ENCODE data around the gene OR10H1. TPM values are rescaled to one million over a fixed set of nuclear protein-coding genes. Genes with fewer than 3 reads are reported as not detected.
"Not testable (repeated sequence)": the region's sequence is repeated elsewhere in the genome, so short reads cannot be mapped to it uniquely, and the experiment has no call there.

The OR10H1 gene
- total RNA-seq, 1 donor from 2014 or later, result not detected

DNA sequence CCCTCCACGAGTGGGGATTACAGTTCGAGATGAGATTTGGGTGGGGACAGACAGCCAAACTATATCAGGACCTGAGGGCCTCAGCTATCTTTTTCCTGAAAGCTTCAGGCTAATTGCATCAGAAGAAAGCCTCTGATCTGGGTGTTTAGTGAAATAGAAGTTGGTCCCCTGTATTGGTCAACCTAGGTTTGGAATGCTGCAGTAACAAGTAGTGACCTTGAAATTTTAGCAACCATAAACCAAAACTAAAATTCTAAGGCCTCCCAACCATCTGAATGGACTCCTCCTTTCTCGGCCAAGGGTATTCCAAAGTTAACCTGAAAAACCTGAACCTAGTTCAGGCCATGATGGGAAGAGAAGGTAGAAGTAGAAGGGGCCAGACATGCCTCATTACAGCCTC, 34.9 kb upstream of the OR10H1 start:
- H3K9me3 Mint-ChIP-seq (ENCODE audit: unreplicated experiment), result peaks cover 22% of the 10 kb centered on the region

DNA sequence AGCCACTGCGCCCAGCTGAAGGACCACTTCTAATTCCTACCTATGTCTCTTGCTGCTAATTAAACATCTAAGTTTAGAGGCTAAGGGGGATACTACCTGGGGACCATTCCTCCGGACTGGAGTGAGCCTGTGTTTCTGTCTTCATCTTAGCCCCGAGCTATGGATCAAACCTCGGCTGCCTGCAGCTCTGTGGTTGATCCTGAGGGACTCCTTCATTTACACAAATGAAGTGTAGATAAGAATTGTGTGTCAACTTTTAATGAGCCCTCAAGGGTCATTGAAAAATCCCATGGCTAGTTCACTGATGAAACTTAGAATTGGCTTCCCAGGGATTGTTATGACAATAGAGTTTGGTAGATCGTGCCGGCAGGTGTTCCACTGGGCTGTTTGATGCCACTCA, 31.5 kb upstream of the OR10H1 start:
- H3K36me3 Mint-ChIP-seq (ENCODE audit: low read depth, unreplicated experiment), result no peaks in the 10 kb centered on the region
- no peaks in the 10 kb centered on the region for H3K4me1 Mint-ChIP-seq (ENCODE audit: low read depth, unreplicated experiment)
- H3K36me3 ChIP-seq (ENCODE audit: insufficient read depth, low read length), result no peaks in the 10 kb centered on the region
- no peak overlapping the region for H3K9ac ChIP-seq (ENCODE audit: low read length)
- no peaks in the 10 kb centered on the region for H3K9me3 ChIP-seq (ENCODE audit: insufficient read depth, low read depth, low read length)
- H3K27me3 ChIP-seq (ENCODE audit: insufficient read depth, low read length), result no peaks in the 10 kb centered on the region
- no peak overlapping the region for H3K4me2 ChIP-seq (ENCODE audit: low read length)
- DNase-seq (ENCODE audit: low read depth) (no peak), FAIRE-seq (no peak)
- no peaks in the 10 kb centered on the region for H3K79me2 ChIP-seq (ENCODE audit: insufficient read depth, low read length)
- no peak overlapping the region for H3K27ac ChIP-seq (ENCODE audit: low read depth, low read length)
- H4K20me1 ChIP-seq (ENCODE audit: insufficient read depth, low read length), result no peaks in the 10 kb centered on the region
- peaks cover 19% of the 10 kb centered on the region for H3K9me3 Mint-ChIP-seq (ENCODE audit: unreplicated experiment)
- H3K4me1 ChIP-seq (ENCODE audit: insufficient read depth, low read length), result no peaks in the 10 kb centered on the region
- H3K27ac Mint-ChIP-seq (ENCODE audit: unreplicated experiment), result no peak overlapping the region
- no peak overlapping the region for H3K4me3 ChIP-seq (ENCODE audit: insufficient read depth, low read depth, low read length)
- H3K4me3 Mint-ChIP-seq (ENCODE audit: unreplicated experiment), result no peak overlapping the region
- TF ChIP-seq, protein P1, sequence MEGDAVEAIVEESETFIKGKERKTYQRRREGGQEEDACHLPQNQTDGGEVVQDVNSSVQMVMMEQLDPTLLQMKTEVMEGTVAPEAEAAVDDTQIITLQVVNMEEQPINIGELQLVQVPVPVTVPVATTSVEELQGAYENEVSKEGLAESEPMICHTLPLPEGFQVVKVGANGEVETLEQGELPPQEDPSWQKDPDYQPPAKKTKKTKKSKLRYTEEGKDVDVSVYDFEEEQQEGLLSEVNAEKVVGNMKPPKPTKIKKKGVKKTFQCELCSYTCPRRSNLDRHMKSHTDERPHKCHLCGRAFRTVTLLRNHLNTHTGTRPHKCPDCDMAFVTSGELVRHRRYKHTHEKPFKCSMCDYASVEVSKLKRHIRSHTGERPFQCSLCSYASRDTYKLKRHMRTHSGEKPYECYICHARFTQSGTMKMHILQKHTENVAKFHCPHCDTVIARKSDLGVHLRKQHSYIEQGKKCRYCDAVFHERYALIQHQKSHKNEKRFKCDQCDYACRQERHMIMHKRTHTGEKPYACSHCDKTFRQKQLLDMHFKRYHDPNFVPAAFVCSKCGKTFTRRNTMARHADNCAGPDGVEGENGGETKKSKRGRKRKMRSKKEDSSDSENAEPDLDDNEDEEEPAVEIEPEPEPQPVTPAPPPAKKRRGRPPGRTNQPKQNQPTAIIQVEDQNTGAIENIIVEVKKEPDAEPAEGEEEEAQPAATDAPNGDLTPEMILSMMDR (IDR thresholded peaks at IDR 0.05; ENCODE audit: insufficient read depth, low read depth, low read length), result no peak
- no peak for TF ChIP-seq EZH2 (IDR thresholded peaks at IDR 0.05; ENCODE audit: insufficient read depth, low read length)
- H3K27me3 Mint-ChIP-seq (ENCODE audit: low read depth, unreplicated experiment), result no peaks in the 10 kb centered on the region
- H2AFZ ChIP-seq (ENCODE audit: low read depth, low read length), result no peak overlapping the region

More for the DNA sequence above, 34.9 kb upstream of the OR10H1 start:
- H3K27ac Mint-ChIP-seq (ENCODE audit: unreplicated experiment), result no peak overlapping the region
- no peak for TF ChIP-seq EZH2 (IDR thresholded peaks at IDR 0.05; ENCODE audit: insufficient read depth, low read length)
- TF ChIP-seq, protein P1 (IDR thresholded peaks at IDR 0.05; ENCODE audit: insufficient read depth, low read depth, low read length), result no peak
- H3K36me3 Mint-ChIP-seq (ENCODE audit: low read depth, unreplicated experiment), result no peaks in the 10 kb centered on the region
- Histone ChIP-seq H3K9me3 (ENCODE audit: insufficient read depth, low read depth, low read length) (no peaks in the 10 kb centered on the region), H3K79me2 (ENCODE audit: insufficient read depth, low read length) (no peaks in the 10 kb centered on the region), H3K4me2 (ENCODE audit: low read length) (no peak overlapping the region), H3K36me3 (ENCODE audit: insufficient read depth, low read length) (no peaks in the 10 kb centered on the region), H2AFZ (ENCODE audit: low read depth, low read length) (no peak overlapping the region), H3K9ac (ENCODE audit: low read length) (no peak overlapping the region), H3K27ac (ENCODE audit: low read depth, low read length) (no peak overlapping the region), H4K20me1 (ENCODE audit: insufficient read depth, low read length) (no peaks in the 10 kb centered on the region), H3K27me3 (ENCODE audit: insufficient read depth, low read length) (no peaks in the 10 kb centered on the region), H3K4me1 (ENCODE audit: insufficient read depth, low read length) (no peaks in the 10 kb centered on the region), H3K4me3 (ENCODE audit: insufficient read depth, low read depth, low read length) (no peak overlapping the region)
- DNase-seq (ENCODE audit: low read depth) (no peak), FAIRE-seq (no peak)
- H3K4me1 Mint-ChIP-seq (ENCODE audit: low read depth, unreplicated experiment), result no peaks in the 10 kb centered on the region
- H3K27me3 Mint-ChIP-seq (ENCODE audit: low read depth, unreplicated experiment), result no peaks in the 10 kb centered on the region
- H3K4me3 Mint-ChIP-seq (ENCODE audit: unreplicated experiment), result no peak overlapping the region

DNA sequence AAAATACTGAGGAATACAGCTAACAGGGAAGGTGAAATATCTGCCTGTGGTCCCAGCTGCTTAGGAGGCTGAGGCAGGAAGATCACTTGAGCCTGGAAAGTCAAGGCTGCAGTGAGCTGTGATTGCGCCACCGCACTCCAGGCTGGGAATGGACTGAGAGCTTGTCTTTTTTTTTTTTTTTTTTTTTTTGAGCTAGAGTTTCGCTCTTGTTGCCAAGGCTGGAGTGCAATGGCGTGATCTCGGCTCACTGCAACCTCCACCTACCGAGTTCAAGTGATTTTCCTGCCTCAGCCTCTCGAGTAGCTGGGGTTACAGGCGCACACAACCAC, 28.4 kb upstream of the OR10H1 start:
- not testable (repeated sequence) for H3K27me3 Mint-ChIP-seq (ENCODE audit: low read depth, unreplicated experiment); H3K27ac ChIP-seq (ENCODE audit: low read depth, low read length); H2AFZ ChIP-seq (ENCODE audit: low read depth, low read length); DNase-seq (ENCODE audit: low read depth); FAIRE-seq; H3K4me1 Mint-ChIP-seq (ENCODE audit: low read depth, unreplicated experiment); H3K27me3 ChIP-seq (ENCODE audit: insufficient read depth, low read length); H3K36me3 Mint-ChIP-seq (ENCODE audit: low read depth, unreplicated experiment); H3K36me3 ChIP-seq (ENCODE audit: insufficient read depth, low read length); H3K4me3 ChIP-seq (ENCODE audit: insufficient read depth, low read depth, low read length); H3K9me3 ChIP-seq (ENCODE audit: insufficient read depth, low read depth, low read length); H3K9ac ChIP-seq (ENCODE audit: low read length); H3K4me3 Mint-ChIP-seq (ENCODE audit: unreplicated experiment); H3K79me2 ChIP-seq (ENCODE audit: insufficient read depth, low read length); H3K27ac Mint-ChIP-seq (ENCODE audit: unreplicated experiment); H3K4me1 ChIP-seq (ENCODE audit: insufficient read depth, low read length); H3K4me2 ChIP-seq (ENCODE audit: low read length); H4K20me1 ChIP-seq (ENCODE audit: insufficient read depth, low read length)
- peaks cover 12% of the 10 kb centered on the region for H3K9me3 Mint-ChIP-seq (ENCODE audit: unreplicated experiment)

All from astrocyte (in vitro differentiated cells and primary cell).